KOPT-K1 (cell line): ENCODE data around the gene SLC16A10.

Experiments
- H3K27ac ChIP-seq: fragments of 200-600 bp; sonication (generic); 2 replicates; pipeline ENCODE4 v1.5.1; 2016; ENCODE audit warnings: antibody characterized with exemption, mild to moderate bottlenecking, low read depth, low read length; ENCODE audit not compliant: poor library complexity, severe bottlenecking
- H3K36me3 ChIP-seq: fragments of 200-600 bp; sonication (generic); 2 replicates; pipeline ENCODE4 v1.5.1; 2017; ENCODE audit warnings: antibody characterized with exemption, mild to moderate bottlenecking, low read length, moderate library complexity; ENCODE audit not compliant: insufficient read depth
- H3K9me3 ChIP-seq: fragments of 200-600 bp; sonication (generic); 2 replicates; pipeline ENCODE4 v1.5.1; 2017; ENCODE audit warnings: antibody characterized with exemption, low read length, mild to moderate bottlenecking; ENCODE audit not compliant: insufficient read depth, poor library complexity, severe bottlenecking

The SLC16A10 gene

DNA sequence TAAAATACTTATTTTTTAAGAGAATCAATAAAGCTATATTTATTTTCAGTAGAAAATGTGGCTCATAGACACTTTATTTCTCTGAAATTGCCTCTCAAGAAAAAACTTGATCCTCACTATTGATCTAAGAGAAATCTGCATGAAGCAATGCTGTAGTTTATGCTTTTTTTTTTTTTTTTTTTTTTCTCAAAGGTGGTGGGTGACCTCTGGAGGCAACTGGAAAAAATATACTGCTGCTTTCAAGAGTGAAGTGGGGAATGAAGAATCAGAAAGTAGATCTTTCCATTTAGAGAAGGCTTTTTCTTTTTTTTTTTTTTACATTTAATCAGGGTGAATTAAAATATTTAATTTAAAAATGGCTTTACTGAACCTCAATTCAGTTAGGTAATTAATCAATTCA, 169.3 kb downstream of the SLC16A10 start:
- H3K27ac ChIP-seq, result no peak overlapping the region
- no peaks in the 10 kb centered on the region for H3K36me3 ChIP-seq
- H3K9me3 ChIP-seq, result no peaks in the 10 kb centered on the region

DNA sequence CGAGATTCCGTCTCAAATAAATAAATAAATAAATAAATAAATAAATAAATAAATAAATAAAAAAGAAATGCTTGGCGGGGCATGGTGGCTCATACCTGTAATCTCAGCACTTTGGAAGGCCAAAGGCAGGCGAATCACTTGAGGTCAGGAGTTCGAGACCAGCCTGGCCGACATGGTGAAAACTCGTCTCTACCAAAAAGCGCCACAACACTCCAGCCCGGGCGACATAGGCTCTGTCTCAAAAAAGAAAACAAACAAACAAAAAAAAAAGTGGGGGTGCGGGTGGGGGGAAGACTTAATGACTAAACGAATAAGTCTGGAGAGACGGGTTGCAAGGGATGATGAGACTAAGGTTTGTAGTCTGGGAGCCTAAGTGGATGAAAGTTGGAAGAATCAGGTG, 170.7 kb downstream of the SLC16A10 start:
- H3K27ac ChIP-seq, result no peak overlapping the region
- H3K9me3 ChIP-seq, result no peaks in the 10 kb centered on the region
- peaks cover 9% of the 10 kb centered on the region for H3K36me3 ChIP-seq

DNA sequence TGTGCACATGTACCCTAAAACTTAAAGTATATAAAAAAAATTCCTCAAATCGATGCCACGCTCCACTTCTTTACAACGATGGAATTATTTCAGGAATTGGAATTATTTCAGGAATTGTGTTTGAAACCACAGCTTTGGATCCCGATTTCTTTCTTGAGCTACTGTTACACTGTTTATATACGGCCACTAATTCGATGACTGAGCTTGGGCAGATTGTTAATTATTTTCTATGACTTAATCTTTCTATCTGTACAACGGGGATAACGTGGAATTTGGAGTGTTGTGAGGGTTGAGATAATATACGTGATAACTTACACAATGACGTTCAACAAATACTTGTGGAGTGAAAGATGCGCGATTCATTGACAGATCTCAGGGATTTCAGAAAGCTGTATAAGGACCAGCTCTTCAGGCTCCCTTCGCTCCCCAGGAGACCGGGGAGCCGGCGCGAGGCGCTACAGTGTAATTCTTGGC, 171.3 kb downstream of the SLC16A10 start:
- peak overlapping the region; percentile 80 for H3K27ac ChIP-seq
- peaks cover 12% of the 10 kb centered on the region for H3K36me3 ChIP-seq
- no peaks in the 10 kb centered on the region for H3K9me3 ChIP-seq

DNA sequence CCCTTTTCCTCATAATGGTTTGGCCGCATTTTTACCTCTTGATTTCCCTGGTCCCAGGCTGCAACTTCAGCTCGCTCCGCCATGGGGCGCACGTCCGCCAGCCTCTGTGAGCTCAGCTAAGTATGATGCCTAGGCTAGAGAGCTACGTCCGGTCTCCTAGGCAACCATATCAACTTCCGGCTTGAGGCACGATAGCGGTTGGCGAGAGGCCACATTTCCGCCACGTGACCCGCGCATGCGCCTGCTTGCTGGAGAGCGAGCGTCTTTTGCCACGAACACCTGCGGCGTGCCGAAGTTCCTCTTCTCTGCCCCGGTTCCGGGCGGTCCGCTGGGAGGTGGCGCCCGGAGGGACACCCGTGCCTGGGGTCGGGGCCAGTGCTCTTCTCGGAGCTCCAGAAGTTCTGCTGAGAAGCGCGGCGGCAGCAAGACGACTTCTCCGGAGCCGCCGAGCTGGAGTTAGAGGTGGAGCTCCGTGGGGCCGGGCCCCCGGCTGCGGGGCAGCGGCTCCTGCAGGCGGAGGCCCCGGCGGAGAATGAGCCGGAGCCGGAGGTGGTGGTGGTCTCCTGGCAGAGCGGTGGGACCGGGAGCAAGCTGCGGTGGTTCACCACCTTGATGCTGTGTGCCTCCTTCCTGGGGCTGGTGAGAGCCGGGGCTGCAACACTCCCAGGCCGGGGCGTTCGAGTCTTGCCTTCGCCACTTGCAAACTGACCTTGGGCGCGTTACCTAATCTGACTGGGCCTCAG, 172.0 kb downstream of the SLC16A10 start:
- no peaks in the 10 kb centered on the region for H3K9me3 ChIP-seq
- peak overlapping the region; percentile 80 for H3K27ac ChIP-seq
- peaks cover 18% of the 10 kb centered on the region for H3K36me3 ChIP-seq

DNA sequence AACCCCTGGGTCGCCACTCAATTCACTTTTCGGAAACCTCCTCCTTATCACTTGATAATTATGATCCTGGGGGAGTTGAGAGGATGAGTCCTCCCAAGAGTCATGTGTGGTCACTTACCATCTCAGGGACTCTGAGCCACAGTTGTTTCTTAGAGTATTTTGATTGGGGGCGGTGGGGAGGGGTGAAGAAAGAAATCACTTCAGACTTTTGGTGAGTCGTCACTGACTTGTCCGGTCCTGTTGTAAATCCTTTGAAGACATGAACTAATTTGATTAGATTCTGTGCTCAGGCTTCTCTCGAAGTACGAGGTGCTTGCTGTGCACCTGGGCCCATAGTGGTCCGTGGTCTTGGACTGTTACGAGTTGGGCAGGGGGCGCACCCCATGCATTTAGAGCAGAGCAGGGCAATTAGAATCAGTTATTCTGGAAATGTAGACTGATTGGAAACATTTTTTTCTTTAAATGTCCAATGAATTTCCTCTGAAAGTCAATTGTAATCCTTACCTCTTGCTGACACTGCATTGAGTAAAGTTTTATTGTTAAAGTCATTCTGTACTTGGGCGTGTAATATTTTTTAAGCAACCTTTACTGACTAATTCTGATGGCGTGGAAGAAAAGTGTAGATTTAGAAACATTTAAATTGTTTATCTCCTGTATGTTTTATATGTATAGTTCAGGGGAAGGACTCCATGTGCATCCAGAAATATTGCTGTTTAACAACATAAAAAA, 173.4 kb downstream of the SLC16A10 start:
- Histone ChIP-seq H3K9me3 (no peaks in the 10 kb centered on the region), H3K36me3 (peaks cover 32% of the 10 kb centered on the region), H3K27ac (no peak overlapping the region)

DNA sequence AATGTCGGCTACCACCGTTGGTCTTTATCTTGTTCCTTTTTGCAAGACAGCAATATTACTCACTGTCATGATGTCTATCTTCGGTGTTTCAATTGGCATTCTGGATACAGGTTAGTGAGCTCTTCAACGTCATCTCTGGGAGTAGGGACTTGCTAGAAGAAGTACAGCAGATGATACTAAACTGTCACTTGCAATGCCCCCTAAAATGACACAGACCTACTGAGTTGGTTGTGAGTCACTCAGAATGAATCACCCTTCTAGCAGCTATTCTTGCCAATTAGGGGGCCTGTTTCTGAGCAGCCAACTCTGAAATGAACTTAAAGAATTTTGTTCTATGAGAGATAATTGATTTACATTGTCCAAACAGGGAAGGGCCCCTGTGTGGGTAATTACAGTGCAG, 176.5 kb downstream of the SLC16A10 start:
- peaks cover 62% of the 10 kb centered on the region for H3K36me3 ChIP-seq
- no peak overlapping the region for H3K27ac ChIP-seq
- no peaks in the 10 kb centered on the region for H3K9me3 ChIP-seq

DNA sequence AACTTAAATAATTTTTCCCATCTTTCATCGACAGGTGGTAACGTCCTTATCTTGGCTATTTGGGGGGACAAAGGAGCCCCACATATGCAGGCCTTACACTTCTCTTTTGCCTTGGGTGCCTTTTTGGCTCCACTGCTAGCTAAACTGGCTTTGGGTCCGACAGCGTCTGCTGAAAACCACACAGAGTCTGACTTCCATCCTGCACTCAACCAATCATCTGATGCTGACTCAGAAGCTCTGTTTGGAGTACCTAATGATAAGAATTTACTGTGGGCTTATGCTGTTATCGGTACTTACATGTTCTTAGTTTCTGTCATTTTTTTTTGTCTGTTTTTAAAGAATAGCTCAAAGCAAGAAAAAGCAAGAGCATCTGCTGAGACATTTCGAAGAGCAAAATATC, 178.5 kb downstream of the SLC16A10 start:
- H3K27ac ChIP-seq, result no peak overlapping the region
- peaks cover 82% of the 10 kb centered on the region for H3K36me3 ChIP-seq

DNA sequence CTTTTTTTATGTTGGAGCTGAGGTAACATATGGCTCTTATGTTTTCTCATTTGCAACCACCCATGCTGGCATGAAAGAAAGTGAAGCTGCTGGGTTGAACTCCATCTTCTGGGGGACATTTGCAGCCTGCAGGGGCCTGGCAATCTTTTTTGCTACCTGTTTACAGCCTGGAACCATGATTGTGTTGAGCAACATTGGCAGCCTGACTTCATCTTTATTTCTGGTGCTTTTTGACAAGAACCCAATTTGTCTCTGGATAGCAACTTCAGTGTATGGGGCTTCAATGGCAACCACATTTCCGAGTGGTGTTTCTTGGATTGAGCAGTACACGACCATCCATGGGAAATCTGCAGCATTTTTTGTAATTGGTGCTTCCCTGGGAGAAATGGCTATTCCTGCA, 179.0 kb downstream of the SLC16A10 start:
- Histone ChIP-seq H3K9me3 (no peaks in the 10 kb centered on the region), H3K36me3 (peaks cover 83% of the 10 kb centered on the region), H3K27ac (no peak overlapping the region)

More for the DNA sequence above, 178.5 kb downstream of the SLC16A10 start:
- H3K9me3 ChIP-seq, result no peaks in the 10 kb centered on the region

DNA sequence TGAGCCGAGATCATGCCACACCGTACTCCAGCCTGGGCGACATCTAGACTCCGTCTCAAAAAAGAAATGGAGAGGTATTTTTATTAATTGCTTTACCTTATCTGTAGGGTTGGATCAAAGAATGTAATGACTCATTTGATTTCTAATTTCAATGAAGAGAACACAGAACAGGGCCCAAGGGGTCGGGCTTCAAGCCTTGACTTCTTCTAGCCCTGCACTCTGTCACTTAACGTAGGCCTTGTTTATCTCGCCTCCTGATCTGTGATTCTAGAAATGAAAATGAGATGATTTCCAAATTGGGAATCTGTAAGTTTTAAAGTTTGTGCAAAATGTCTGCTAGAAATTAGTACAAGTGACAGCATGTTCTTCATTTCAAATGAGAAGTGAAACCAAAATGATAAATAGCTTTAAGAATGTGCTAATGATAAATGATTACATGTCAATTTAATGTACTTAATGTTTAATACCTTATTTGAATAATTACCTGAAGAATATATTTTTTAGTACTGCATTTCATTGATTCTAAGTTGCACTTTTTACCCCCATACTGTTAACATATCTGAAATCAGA, 180.5 kb downstream of the SLC16A10 start:
- no peak overlapping the region for H3K27ac ChIP-seq
- H3K9me3 ChIP-seq, result no peaks in the 10 kb centered on the region
- peaks cover 83% of the 10 kb centered on the region for H3K36me3 ChIP-seq

DNA sequence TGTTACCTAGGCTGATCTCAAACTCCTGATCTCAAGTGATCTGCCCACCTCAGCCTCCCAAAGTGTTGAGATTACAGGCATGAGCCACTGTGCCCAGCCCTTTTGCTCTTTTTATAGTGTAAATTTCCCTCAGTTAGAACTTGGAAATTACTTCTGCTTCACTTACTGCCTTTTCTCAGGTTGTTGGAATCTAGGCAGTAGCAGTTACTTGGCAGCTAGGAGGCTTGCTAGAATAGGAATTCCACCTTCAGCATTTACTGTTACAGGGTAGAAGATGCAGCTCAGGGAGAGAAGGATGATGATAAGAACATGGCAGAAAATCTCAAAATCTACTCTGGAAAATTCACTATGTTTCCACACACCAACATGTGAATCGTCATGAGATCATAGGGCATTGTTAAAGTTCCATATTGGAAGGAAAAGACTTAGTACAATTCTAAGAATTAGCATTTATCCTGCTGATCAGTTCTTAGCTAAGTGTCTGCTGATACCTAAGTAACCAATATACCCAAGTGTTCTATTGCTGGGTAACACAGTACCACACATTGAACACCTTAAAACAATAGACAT, 182.2 kb downstream of the SLC16A10 start:
- Histone ChIP-seq H3K36me3 (peaks cover 86% of the 10 kb centered on the region), H3K9me3 (peaks cover 14% of the 10 kb centered on the region), H3K27ac (no peak overlapping the region)

DNA sequence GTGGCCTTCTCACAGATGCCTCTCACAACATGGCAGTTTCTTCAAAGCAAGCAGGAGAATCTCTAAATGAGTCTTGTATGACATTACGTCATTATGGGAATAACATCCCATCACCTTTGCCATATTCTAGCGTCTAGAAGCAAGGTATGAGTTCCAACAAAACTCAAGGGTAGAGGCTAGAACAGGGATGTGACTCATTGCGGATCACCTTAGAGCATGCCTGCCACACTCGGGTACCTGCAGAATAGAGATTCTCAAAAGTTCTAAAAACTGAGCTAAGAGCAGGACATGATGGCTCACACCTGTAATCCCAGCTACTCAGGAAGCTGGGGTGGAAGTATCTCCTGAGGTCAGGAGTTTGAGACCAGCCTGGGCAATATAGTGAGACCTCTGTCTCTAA, 182.8 kb downstream of the SLC16A10 start:
- peaks cover 86% of the 10 kb centered on the region for H3K36me3 ChIP-seq
- H3K9me3 ChIP-seq, result peaks cover 20% of the 10 kb centered on the region
- no peak overlapping the region for H3K27ac ChIP-seq

DNA sequence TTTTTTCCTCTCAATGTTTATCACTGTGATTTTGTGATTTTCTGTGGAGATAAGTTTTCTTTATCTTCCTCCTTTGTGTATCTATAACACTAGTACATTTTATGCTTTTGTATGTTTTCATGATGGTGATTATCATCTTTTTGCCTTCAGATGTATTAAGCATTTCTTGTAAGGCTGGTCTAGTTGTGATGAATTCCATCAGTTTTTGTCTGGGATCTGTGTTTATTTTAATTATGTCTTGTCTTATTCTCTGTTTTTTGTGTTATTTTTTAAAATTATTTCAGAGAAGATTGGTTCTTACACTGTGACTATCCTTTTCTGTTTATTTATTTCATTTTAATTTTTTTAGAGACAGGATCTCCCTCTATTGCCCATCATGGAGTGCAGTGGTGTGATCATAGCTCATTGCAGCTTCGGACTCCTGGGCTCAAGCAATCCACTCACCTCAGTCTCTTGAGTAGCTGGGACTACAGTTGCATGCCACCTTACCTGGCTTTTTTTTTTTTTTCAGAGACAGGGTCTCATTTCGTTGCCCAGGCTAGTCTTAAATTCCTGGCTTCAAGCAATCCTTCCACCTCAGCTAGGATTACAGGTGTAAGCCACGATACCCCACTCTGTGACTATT, 187.4 kb downstream of the SLC16A10 start:
- Histone ChIP-seq H3K9me3 (peaks cover 35% of the 10 kb centered on the region), H3K36me3 (peaks cover 88% of the 10 kb centered on the region)

DNA sequence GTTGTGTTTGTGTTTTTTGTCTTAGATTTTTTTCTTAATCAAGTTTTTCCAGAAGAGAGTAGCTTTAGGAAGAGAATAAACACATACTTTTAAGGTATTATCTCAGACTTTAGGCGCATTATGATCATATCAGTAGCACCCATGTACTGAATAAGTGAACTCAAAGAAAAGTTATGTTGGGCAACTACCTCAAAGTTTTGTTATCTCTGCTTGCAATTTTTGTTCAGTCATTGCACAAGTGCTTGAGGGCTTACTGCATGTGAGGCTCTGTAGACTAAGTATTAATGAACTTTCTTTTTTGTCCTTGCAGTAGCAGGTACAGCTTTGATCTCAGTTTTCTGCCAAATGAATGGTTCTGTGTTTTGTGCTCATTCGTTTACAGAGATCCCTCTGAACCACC, 189.0 kb downstream of the SLC16A10 start:
- peaks cover 35% of the 10 kb centered on the region for H3K9me3 ChIP-seq
- H3K36me3 ChIP-seq, result peaks cover 89% of the 10 kb centered on the region
- H3K27ac ChIP-seq, result no peak overlapping the region

More for the DNA sequence above, 187.4 kb downstream of the SLC16A10 start:
- H3K27ac ChIP-seq, result no peak overlapping the region

DNA sequence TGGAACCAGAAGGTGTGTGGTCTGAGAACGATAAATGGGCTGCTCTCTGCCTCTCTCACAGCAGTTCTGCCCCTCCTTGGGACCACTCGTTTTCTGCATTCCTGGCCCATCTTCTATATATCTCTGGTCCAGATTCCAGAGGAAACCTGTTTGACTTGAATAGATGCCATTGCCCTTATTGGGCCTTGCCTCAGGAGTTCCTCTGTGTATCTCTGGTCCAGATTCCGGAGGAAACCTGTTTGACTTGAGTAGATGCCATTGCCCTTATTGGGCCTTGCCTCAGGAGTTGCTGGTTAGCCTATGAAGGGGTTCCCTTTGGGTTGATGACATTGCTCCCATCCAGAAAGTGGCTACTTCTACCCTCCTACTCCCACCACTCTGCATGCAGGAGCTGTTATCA, 189.4 kb downstream of the SLC16A10 start:
- Histone ChIP-seq H3K27ac (no peak overlapping the region), H3K9me3 (peaks cover 35% of the 10 kb centered on the region), H3K36me3 (peaks cover 90% of the 10 kb centered on the region)

DNA sequence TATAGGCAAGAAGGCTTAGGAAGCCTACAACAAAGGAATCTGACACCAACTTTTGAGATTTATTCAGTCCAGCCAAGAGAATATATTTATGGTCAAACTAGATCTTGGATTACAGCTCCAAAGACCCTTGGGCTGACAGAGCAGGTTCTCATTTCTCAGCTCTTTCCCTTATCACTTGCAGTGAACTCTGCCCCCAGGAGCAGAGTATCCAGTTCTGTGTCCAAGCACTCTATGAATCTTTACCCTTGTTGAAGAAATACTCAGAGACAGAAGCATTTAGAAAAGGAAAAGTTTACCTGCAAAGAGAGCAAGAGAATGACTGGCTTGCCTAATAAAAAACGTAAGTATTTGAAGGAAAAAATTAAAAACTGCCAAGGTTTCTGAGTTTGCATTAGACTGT, 190.5 kb downstream of the SLC16A10 start:
- H3K36me3 ChIP-seq, result peaks cover 94% of the 10 kb centered on the region
- no peak overlapping the region for H3K27ac ChIP-seq

More for the DNA sequence above, 190.5 kb downstream of the SLC16A10 start:
- peaks cover 35% of the 10 kb centered on the region for H3K9me3 ChIP-seq
